ENCODE results near the gene PGM1.

Gene PGM1

GRCh38 chr1:63662056-63662836 is 69.0 kb downstream of the PGM1 start:
- peaks cover 14 to 39% (median 24%) of the 10 kb centered on the region in 11 experiments; a peak in 19 of 22 replicates for H3K36me3 ChIP-seq
- H3K27ac ChIP-seq: peak overlapping the region in 1 of 11 experiments; percentile 23; a peak in 1 of 22 replicates

GRCh38 chr1:63662841-63663240 is 69.6 kb downstream of the PGM1 start:
- H3K9me3 ChIP-seq (replicated peaks in 1 of 11): peaks cover 0 to 15% (median 0%) of the 10 kb centered on the region in 11 experiments; a peak in 2 of 22 replicates
- H3K36me3 ChIP-seq: peaks cover 8 to 35% (median 18%) of the 10 kb centered on the region in 11 experiments; a peak in 19 of 22 replicates
- peaks cover 0 to 12% (median 7%) of the 10 kb centered on the region in 10 experiments; a peak in 9 of 20 replicates for H3K4me1 ChIP-seq
- no peaks in the 10 kb centered on the region for H4K20me1 ChIP-seq
- H3K27me3 ChIP-seq: no peaks in the 10 kb centered on the region
- no peak overlapping the region for H3K9ac ChIP-seq
- H3K4me2 ChIP-seq: no peak overlapping the region
- H3K4me3 ChIP-seq: no peak overlapping the region
- H3K27ac ChIP-seq: no peak overlapping the region
- no peak for TF ChIP-seq Cebpa-rat (IDR thresholded peaks at IDR 0.05)

More at GRCh38 chr1:63662056-63662836, 69.0 kb downstream of the PGM1 start:
- Histone ChIP-seq H3K4me3 (no peak overlapping the region), H4K20me1 (no peaks in the 10 kb centered on the region), H3K4me1 (peaks cover 0 to 12% (median 7%) of the 10 kb centered on the region in 10 experiments; a peak in 9 of 20 replicates), H3K9ac (no peak overlapping the region), H3K27me3 (no peaks in the 10 kb centered on the region), H3K4me2 (no peak overlapping the region), H3K9me3 (replicated peaks in 1 of 11) (peaks cover 0 to 15% (median 0%) of the 10 kb centered on the region in 11 experiments; a peak in 2 of 22 replicates)
- TF ChIP-seq Cebpa-rat (IDR thresholded peaks at IDR 0.05): no peak

GRCh38 chr1:63663301-63663700 is 70.1 kb downstream of the PGM1 start:
- Histone ChIP-seq H3K27me3 (no peaks in the 10 kb centered on the region), H3K9ac (no peak overlapping the region), H3K36me3 (peaks cover 7 to 32% (median 15%) of the 10 kb centered on the region in 11 experiments; a peak in 19 of 22 replicates), H3K27ac (no peak overlapping the region), H3K4me3 (no peak overlapping the region), H4K20me1 (no peaks in the 10 kb centered on the region), H3K4me1 (peaks cover 0 to 12% (median 7%) of the 10 kb centered on the region in 10 experiments; a peak in 9 of 20 replicates), H3K4me2 (no peak overlapping the region), H3K9me3 (replicated peaks in 1 of 11) (peaks cover 0 to 14% (median 0%) of the 10 kb centered on the region in 11 experiments; a peak in 2 of 22 replicates)
- no peak for TF ChIP-seq Cebpa-rat (IDR thresholded peaks at IDR 0.05)

- Histone ChIP-seq H3K27ac (no peak overlapping the region), H3K27me3 (no peaks in the 10 kb centered on the region), H3K4me1 (peaks cover 0 to 12% (median 7%) of the 10 kb centered on the region in 10 experiments; a peak in 9 of 20 replicates), H4K20me1 (no peaks in the 10 kb centered on the region), H3K9ac (no peak overlapping the region), H3K36me3 (peaks cover 4 to 27% (median 12%) of the 10 kb centered on the region in 11 experiments; a peak in 18 of 22 replicates), H3K4me2 (no peak overlapping the region), H3K4me3 (no peak overlapping the region), H3K9me3 (replicated peaks in 1 of 11) (peaks cover 0 to 11% (median 0%) of the 10 kb centered on the region in 11 experiments; a peak in 2 of 22 replicates)
- no peak for TF ChIP-seq Cebpa-rat (IDR thresholded peaks at IDR 0.05)
These were observed 70.7 kb downstream of the PGM1 start for GRCh38 chr1:63663873-63664272.

GRCh38 chr1:63664742-63665141 is 71.5 kb downstream of the PGM1 start:
- 0 out of 22 replicates have a peak, but pooled peaks cover 0 to 6% (median 0%) of the 10 kb centered on the region in 11 experiments for H3K9me3 ChIP-seq (replicated peaks in 1 of 11)
- H3K4me3 ChIP-seq: no peak overlapping the region
- no peak overlapping the region for H3K4me2 ChIP-seq
- H3K27ac ChIP-seq: no peak overlapping the region
- peaks cover 0 to 5% (median 2%) of the 10 kb centered on the region in 10 experiments; a peak in 9 of 20 replicates for H3K4me1 ChIP-seq
- H3K36me3 ChIP-seq: peaks cover 0 to 18% (median 4%) of the 10 kb centered on the region in 11 experiments; a peak in 13 of 22 replicates
- no peak for TF ChIP-seq Cebpa-rat (IDR thresholded peaks at IDR 0.05)
- H4K20me1 ChIP-seq: no peaks in the 10 kb centered on the region
- H3K27me3 ChIP-seq: no peaks in the 10 kb centered on the region
- H3K9ac ChIP-seq: no peak overlapping the region

- Histone ChIP-seq H3K27ac (no peak overlapping the region), H3K36me3 (peaks cover 0 to 14% (median 0%) of the 10 kb centered on the region in 11 experiments; a peak in 5 of 22 replicates), H3K4me3 (no peak overlapping the region), H4K20me1 (no peaks in the 10 kb centered on the region), H3K9ac (no peak overlapping the region), H3K9me3 (replicated peaks in 1 of 11) (0 out of 22 replicates have a peak, but pooled peaks cover 0 to 6% (median 0%) of the 10 kb centered on the region in 11 experiments), H3K4me2 (no peak overlapping the region), H3K27me3 (no peaks in the 10 kb centered on the region), H3K4me1 (no peaks in the 10 kb centered on the region)
- no peak for TF ChIP-seq Cebpa-rat (IDR thresholded peaks at IDR 0.05)
These were observed 72.2 kb downstream of the PGM1 start for GRCh38 chr1:63665410-63665809.

GRCh38 chr1:63665824-63666223 is 72.6 kb downstream of the PGM1 start:
- peaks cover 0 to 11% (median 0%) of the 10 kb centered on the region in 11 experiments; a peak in 3 of 22 replicates for H3K36me3 ChIP-seq
- H3K27me3 ChIP-seq: no peaks in the 10 kb centered on the region
- H3K4me2 ChIP-seq: no peak overlapping the region
- no peak for TF ChIP-seq Cebpa-rat (IDR thresholded peaks at IDR 0.05)
- H3K27ac ChIP-seq: no peak overlapping the region
- no peaks in the 10 kb centered on the region for H4K20me1 ChIP-seq
- no peaks in the 10 kb centered on the region for H3K4me1 ChIP-seq
- H3K4me3 ChIP-seq: no peak overlapping the region
- H3K9me3 ChIP-seq (replicated peaks in 1 of 11): 0 out of 22 replicates have a peak, but pooled peaks cover 0 to 6% (median 0%) of the 10 kb centered on the region in 11 experiments
- H3K9ac ChIP-seq: no peak overlapping the region

- Histone ChIP-seq H3K36me3 (no peaks in the 10 kb centered on the region; a peak in 1 of 22 replicates), H3K4me2 (no peak overlapping the region), H4K20me1 (no peaks in the 10 kb centered on the region), H3K4me3 (no peak overlapping the region), H3K9ac (no peak overlapping the region), H3K27me3 (no peaks in the 10 kb centered on the region), H3K27ac (no peak overlapping the region), H3K9me3 (replicated peaks in 1 of 11) (0 out of 22 replicates have a peak, but pooled peaks cover 0 to 6% (median 0%) of the 10 kb centered on the region in 11 experiments), H3K4me1 (no peaks in the 10 kb centered on the region)
- TF ChIP-seq Cebpa-rat (IDR thresholded peaks at IDR 0.05): no peak
These were observed 75.1 kb downstream of the PGM1 start for GRCh38 chr1:63668298-63668697.
